Measurements from ENCODE around the gene CAP2. TPM values are rescaled to one million over a fixed set of nuclear protein-coding genes. Genes with fewer than 3 reads are reported as not detected.
"Not testable (repeated sequence)": the region's sequence is repeated elsewhere in the genome, so short reads cannot be mapped to it uniquely, and the experiment has no call there.

Gene CAP2
- total RNA-seq, 1 donor from 2014 or later: 8.5 TPM

DNA sequence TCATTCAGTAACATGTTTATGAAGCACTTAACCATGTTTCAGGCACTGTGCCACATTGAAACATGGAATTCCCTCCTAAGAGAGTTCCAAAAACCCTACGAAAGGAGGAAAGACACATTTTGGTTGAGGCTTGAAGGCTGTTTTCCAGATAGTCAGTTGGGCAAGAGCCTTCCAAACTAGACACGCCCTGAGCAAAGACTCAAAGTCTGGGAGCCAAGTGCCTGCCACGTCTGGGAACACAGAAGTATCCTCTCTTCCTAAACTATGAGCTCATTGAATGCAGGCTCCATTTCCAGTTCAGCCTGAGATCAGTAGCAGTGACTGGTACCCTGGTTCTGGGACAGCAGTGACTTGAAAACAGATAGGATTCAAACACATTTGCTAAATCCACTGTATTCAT, 132.2 kb downstream of the CAP2 start:
- DNase-seq (ENCODE audit: low read depth): no peak
- Histone ChIP-seq H3K36me3 (ENCODE audit: control insufficient read depth, insufficient read depth, low read length) (no peaks in the 10 kb centered on the region), H3K4me3 (ENCODE audit: low read depth, low read length) (no peak overlapping the region), H3K27me3 (ENCODE audit: control insufficient read depth, insufficient read depth, low read length) (no peaks in the 10 kb centered on the region)
- TF ChIP-seq, protein P1, sequence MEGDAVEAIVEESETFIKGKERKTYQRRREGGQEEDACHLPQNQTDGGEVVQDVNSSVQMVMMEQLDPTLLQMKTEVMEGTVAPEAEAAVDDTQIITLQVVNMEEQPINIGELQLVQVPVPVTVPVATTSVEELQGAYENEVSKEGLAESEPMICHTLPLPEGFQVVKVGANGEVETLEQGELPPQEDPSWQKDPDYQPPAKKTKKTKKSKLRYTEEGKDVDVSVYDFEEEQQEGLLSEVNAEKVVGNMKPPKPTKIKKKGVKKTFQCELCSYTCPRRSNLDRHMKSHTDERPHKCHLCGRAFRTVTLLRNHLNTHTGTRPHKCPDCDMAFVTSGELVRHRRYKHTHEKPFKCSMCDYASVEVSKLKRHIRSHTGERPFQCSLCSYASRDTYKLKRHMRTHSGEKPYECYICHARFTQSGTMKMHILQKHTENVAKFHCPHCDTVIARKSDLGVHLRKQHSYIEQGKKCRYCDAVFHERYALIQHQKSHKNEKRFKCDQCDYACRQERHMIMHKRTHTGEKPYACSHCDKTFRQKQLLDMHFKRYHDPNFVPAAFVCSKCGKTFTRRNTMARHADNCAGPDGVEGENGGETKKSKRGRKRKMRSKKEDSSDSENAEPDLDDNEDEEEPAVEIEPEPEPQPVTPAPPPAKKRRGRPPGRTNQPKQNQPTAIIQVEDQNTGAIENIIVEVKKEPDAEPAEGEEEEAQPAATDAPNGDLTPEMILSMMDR (IDR thresholded peaks at IDR 0.05; ENCODE audit: insufficient read depth, low read length, poor library complexity, severe bottlenecking): no peak

DNA sequence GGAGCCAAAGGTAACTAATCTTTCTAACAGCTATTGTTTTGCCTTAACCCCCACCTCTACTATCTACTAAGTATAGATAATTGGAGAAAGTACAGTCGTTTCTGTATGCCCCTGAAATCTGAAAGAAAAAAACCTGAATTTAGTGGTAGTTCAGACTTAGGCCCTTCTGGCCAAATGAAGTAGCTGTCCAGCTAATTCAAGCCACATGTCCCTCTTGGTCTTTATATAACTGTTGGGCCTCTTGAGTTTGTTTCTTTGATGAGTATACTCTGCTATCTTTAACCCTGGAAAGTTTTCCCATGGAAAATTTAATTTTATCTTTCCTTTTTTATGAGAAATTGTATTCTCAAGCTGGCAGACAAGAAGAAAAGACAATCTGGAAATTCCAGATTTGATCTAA, 133.7 kb downstream of the CAP2 start:
- no peak for DNase-seq (ENCODE audit: low read depth)
- Histone ChIP-seq H3K4me3 (ENCODE audit: low read depth, low read length) (no peak overlapping the region), H3K27me3 (ENCODE audit: control insufficient read depth, insufficient read depth, low read length) (no peaks in the 10 kb centered on the region), H3K36me3 (ENCODE audit: control insufficient read depth, insufficient read depth, low read length) (no peaks in the 10 kb centered on the region)
- TF ChIP-seq, protein P1 (IDR thresholded peaks at IDR 0.05; ENCODE audit: insufficient read depth, low read length, poor library complexity, severe bottlenecking): no peak

DNA sequence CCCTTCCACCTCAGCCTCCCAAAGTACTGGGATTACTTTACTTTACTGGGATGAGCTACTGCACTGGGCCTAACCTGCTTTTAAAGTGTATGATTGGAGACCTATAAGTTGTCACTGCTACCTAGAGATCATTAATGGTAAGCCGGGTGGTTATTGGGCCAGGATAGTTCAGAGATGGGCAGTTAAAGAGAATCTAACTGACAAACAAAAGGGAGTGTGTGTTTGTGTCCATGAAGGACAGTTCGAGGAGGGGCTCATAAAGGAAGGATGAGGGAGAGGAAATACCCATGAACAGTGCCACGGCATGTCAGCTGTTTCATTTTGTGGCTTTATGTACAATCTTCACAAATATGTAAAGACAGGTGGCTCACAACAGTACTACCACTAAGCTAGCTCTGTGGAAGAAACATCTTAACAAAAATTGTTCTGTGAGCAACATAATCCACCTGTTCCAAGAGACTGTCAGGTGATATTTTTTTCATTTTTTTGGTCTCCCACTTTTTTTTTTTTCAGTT, 137.0 kb downstream of the CAP2 start:
- Histone ChIP-seq H3K36me3 (ENCODE audit: control insufficient read depth, insufficient read depth, low read length) (no peaks in the 10 kb centered on the region), H3K27me3 (ENCODE audit: control insufficient read depth, insufficient read depth, low read length) (no peaks in the 10 kb centered on the region), H3K4me3 (ENCODE audit: low read depth, low read length) (no peak overlapping the region)
- TF ChIP-seq, protein P1 (IDR thresholded peaks at IDR 0.05; ENCODE audit: insufficient read depth, low read length, poor library complexity, severe bottlenecking): no peak
- no peak for DNase-seq (ENCODE audit: low read depth)

DNA sequence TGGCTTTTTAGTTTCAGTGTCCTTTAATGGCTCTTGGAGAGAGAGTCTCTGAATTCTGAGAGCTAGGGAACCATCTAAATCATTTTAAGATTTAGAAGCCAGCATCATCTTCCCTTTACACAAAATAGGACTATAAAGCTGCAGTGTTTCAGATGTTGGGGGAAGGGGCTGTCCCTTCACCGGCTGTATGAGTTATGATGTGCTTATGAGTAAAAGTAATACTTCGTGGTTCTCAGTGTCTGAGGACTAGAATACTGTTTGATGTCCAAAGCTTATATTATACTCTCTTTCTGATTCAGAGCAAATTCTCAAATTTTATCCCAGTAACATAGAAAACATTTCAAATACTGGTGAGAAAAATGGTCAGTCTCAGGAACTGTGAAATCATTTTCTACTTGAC, 143.2 kb downstream of the CAP2 start:
- TF ChIP-seq, protein P1 (IDR thresholded peaks at IDR 0.05; ENCODE audit: insufficient read depth, low read length, poor library complexity, severe bottlenecking): no peak
- no peak for DNase-seq (ENCODE audit: low read depth)
- no peak overlapping the region for H3K4me3 ChIP-seq (ENCODE audit: low read depth, low read length)
- no peaks in the 10 kb centered on the region for H3K27me3 ChIP-seq (ENCODE audit: control insufficient read depth, insufficient read depth, low read length)
- no peaks in the 10 kb centered on the region for H3K36me3 ChIP-seq (ENCODE audit: control insufficient read depth, insufficient read depth, low read length)

DNA sequence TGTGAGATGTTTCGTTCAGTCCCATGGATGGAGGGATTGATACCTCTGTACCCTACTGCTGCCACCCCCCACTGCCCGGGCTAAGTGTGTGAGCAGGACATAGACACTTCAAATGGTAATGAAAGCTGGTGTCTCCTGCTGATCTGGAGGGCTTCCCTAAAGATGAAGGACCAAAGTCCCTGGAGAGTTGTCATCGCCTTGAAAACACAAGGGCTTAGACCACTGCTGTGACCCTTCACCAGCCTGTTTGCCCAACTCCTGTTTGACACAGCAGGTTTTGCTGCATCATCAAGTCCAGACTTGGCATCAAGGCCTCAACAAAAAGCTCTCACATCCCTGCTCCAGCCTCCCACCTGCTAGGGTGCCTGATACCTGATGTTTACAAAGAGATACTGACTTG, 148.8 kb downstream of the CAP2 start:
- TF ChIP-seq, protein P1 (IDR thresholded peaks at IDR 0.05; ENCODE audit: insufficient read depth, low read length, poor library complexity, severe bottlenecking): no peak
- DNase-seq (ENCODE audit: low read depth): no peak
- Histone ChIP-seq H3K4me3 (ENCODE audit: low read depth, low read length) (no peak overlapping the region), H3K36me3 (ENCODE audit: control insufficient read depth, insufficient read depth, low read length) (no peaks in the 10 kb centered on the region), H3K27me3 (ENCODE audit: control insufficient read depth, insufficient read depth, low read length) (no peaks in the 10 kb centered on the region)

DNA sequence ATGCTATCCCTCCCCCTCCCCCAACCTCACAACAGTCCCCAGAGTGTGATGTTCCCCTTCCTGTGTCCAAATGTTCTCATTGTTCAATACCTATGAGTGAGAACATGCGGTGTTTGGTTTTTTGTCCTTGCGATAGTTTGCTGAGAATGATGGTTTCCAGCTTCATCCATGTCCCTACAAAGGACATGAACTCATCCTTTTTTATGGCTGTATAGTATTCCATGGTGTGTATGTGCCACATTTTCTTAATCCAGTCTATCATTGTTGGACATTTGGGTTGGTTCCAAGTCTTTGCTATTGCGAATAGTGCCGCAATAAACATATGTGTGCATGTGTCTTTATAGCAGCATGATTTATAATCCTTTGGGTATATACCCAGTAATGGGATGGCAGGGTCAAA, 152.3 kb downstream of the CAP2 start:
- not testable (repeated sequence) for H3K27me3 ChIP-seq (ENCODE audit: control insufficient read depth, insufficient read depth, low read length); H3K4me3 ChIP-seq (ENCODE audit: low read depth, low read length); H3K36me3 ChIP-seq (ENCODE audit: control insufficient read depth, insufficient read depth, low read length); DNase-seq (ENCODE audit: low read depth)
